Forelimb muscle (tissue), 1 donor: Measurements from ENCODE around the gene C5orf22. TPM values are rescaled to one million over a fixed set of nuclear protein-coding genes. Genes with fewer than 3 reads are reported as not detected.
A peak's percentile ranks its signal among the peaks of the same experiment; 100 is the strongest.
"Not testable (repeated sequence)": the region's sequence is repeated elsewhere in the genome, so short reads cannot be mapped to it uniquely, and the experiment has no call there.

Source experiments
- DNase-seq: peaks from one replicate; pipeline ENCODE4 v3.0.0-alpha.2; 2013; ENCODE audit warnings: low read depth
- polyA plus RNA-seq: library from polyadenylated mRNA; unstranded; fragments of 120-200 nt; gene quantifications from one replicate; pipeline ENCODE4 v1.2.1, GENCODE V29; 2013; ENCODE audit not compliant: insufficient read length

The C5orf22 gene
- polyA plus RNA-seq: 18.4 TPM

GRCh38 chr5:31531888-31532547 is at the start of gene C5orf22, which contains the start of gene DROSHA:
TSS of gene C5orf22 (plus strand) at chr5:31532301. CDS start at chr5:31532393, 92 bp downstream.
TSS of gene DROSHA (minus strand) at chr5:31532093. CDS start at chr5:31529059, 3,034 bp downstream.
- DNase-seq: peak; percentile 89

- no peak for DNase-seq
Measured at GRCh38 chr5:31485376-31486207, 46.5 kb upstream of the C5orf22 start.

DNA sequence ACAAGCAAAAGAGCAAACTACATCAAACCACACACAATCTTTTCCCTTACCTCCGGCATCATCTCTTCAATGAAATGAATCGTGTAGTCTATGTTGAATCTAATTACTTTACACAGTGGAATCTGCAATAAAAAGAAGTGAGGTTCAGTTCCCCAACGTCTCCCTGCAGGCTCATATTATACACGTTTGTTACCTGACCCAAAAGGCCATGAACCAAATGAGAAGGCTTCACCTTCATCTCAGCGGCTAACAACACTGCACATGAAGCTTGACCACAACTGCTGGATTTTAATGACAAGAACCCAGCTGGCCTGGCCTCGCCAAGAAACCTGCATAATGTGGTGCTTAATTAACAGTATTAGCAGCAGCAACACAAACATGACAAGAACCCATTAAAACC is 45.7 kb upstream of the C5orf22 start:
- DNase-seq: no peak

DNA sequence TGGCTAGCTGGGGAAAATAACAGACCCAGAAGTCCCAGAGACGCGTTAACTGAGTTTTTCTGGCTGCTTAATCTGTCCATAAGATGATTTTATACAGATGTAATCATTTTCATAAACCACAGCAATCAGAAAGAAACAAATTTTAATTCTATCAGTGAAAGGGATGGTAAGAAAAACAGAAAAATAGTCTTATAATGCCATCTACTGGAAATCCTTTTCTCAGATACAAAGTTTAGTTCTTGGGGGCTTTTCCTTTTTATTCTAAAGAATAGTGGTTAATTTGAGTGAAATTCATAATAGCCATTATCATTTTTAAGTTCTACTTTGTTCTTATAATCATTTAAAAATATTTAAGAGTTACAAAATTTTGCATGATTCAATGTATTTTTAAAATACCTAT is 44.6 kb upstream of the C5orf22 start:
- DNase-seq: no peak

- no peak for DNase-seq
Measured at GRCh38 chr5:31492869-31493268, 39.2 kb upstream of the C5orf22 start.

- DNase-seq: no peak
Measured at GRCh38 chr5:31495336-31495735, 36.8 kb upstream of the C5orf22 start.

DNA sequence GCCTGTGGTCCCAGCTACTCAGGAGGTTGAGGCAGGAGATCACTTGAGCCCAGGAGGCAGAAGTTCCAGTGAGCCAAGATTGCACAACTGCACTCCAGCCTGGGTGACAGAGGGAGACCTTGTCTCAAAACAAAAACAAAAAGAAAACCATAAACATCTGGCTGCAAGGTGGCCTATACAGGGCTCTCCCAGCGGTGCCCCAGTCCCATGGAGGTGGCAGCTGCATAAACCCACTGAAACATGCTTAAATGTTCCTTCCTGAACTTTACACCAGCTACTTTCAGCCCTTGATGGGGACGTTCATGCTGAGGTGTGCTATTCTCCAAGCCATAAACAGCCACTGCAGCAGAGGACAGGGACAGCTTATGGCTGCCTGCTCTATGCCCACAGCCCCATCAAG is 35.8 kb upstream of the C5orf22 start:
- DNase-seq: no peak

DNA sequence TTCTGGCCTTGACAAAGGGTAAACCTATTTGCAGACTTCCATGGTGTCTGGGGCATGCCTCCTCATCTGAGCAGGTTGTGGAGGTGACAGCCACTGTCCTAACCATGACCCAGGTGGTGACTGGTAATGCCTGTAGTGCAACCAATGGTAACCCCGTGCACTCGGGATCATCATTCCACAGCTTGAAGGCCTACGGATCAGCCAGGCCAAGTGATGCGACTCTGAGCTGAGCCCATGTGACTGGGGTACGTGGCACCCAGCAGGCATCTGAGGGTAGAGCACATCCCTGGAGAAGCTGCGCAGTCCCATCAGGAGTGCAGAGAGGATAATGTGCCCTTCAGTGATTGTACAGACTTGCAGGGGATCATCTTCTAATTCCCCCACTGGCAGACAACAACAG is 35.2 kb upstream of the C5orf22 start:
- no peak for DNase-seq

GRCh38 chr5:31500256-31500655 is 31.8 kb upstream of the C5orf22 start:
- no peak for DNase-seq

DNA sequence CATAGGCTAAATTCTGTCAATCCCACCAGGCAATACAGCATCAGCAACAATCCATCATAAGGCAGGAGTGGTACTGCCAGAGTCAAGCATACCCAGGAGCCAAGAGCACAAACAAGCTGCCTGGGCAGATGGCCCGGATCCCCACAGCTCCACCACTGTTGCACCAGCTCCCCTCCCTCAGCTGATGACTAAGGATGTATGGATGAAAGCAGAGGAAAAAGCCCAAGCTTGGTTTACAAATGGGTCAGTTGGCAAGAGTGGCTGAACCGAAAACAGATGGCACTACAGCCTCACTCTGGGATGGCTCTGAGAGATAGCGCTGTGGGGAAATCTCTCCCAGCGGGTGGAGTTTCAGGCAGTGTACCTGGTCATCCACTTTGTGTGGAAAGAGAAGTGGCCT is 29.6 kb upstream of the C5orf22 start:
- DNase-seq: no peak

DNA sequence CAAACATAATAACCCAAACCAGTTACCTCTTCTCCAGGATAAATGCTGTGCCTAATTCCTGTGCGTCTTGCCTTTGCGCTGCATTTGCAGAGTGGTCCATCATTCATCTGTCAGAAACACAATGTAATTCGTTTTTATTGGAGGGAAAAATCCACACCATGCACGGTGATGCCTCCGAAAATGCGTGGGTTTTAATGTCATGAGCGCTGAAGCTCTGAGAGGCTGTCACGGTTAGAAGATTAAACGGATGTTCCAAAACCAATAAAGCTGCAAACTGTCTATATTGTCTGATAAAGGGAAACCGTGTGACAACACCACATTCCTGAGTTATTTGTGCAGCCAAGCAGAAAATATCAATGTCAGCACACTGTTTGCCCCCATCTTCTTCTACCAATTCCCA is 27.6 kb upstream of the C5orf22 start:
- no peak for DNase-seq

- DNase-seq: no peak
Measured at GRCh38 chr5:31511305-31511704, 20.8 kb upstream of the C5orf22 start.

GRCh38 chr5:31516802-31517201 is 15.3 kb upstream of the C5orf22 start:
- no peak for DNase-seq

GRCh38 chr5:31523041-31523440 is 9.1 kb upstream of the C5orf22 start:
- no peak for DNase-seq

DNA sequence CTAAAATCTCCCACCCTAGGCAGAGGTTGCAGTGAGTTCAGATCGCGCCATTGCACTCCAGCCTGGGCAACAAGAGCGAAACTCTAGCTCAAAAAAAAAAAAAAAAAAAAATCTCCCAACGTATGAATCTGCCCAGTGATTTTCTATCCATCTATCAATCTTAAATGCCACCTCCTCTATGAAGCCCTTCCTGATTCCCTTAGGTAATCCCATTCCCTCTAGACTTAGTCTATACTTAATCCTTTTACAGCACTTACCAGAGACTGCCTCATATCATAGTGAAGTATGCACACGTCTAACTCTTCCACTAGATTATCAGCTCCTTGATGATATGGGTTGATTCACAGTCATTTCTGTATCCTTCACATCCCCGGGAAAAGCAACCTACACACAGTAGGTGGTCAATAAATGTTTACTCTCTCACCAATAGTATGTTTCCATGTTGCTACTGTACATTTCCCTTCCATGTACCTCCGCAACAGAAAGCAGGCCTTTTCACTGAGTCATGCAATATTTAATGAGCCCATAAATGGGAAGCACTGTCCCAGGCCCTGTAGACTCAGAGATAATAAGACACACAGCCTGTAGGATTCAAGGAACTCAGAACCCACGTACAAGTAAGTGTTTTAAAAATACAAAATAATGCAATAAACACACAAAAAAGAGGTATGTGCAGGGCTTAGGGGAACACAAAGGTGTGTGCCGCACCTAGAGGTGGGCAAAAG is 1.4 kb upstream of the C5orf22 start:
- no peak for DNase-seq

DNA sequence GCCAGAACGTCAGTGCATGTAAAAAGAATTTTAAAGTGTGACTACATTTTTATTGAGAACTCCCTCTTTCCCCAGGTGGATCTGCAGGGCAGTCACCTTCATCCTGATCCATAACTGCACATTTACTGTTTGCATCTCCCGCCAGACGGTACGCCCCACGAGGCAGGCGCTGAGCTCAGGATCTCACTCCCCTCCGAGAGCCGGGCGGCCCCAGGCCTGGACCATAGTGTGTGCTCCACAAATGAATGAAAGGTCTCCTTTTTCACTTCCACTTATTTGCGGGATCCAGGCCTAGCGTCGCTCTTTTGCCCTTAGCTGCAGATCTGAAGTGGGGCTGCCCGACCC is 586 bp upstream of the C5orf22 start:
- DNase-seq: no peak

DNA sequence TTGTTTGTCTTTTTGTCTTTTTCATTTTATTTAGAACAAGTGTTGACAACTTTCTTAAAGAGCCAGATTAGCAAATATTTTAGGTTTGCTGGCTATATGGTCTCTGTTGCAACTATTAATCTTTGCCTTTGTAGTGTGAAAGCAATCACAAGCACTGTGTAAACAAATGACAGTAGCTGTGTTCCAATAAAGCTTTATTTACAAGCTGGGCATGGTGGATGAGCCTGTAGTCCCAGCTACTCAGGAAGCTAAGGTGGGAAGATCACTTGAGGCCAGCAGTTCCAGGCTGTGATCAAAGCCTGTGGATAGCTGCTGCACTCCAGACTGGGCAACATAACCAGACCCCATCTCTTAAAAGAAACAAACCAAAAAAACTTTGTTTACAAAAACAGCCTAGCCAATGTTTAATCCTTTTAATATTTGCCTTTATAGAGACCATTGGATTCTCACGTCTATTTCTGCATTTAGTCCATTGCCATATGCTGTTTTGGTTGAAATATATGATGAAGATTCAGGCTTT is 2.5 kb downstream of the C5orf22 start:
- DNase-seq: no peak

- no peak for DNase-seq
Measured at GRCh38 chr5:31536873-31537272, 4.8 kb downstream of the C5orf22 start.

GRCh38 chr5:31537349-31537748 is 5.2 kb downstream of the C5orf22 start:
- no peak for DNase-seq

DNA sequence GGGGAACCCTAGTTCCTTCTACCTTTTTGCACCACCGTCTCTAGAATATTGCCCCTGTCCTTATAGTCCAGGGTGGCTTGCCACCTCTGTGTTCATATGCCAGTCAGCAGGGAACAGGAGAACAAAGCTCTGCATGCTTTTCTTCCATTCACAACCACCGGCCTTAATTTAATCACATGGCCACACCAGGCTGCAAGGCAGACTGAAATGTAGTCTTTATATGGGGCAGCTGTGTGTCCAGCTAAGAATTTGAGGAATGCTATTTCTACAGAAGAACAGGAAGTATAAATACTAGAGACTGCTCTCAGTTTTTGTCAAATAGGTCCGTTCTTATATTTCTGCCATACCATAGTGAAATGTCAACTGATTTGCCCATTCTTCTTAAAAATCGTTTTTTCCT is 5.8 kb downstream of the C5orf22 start:
- DNase-seq: no peak

DNA sequence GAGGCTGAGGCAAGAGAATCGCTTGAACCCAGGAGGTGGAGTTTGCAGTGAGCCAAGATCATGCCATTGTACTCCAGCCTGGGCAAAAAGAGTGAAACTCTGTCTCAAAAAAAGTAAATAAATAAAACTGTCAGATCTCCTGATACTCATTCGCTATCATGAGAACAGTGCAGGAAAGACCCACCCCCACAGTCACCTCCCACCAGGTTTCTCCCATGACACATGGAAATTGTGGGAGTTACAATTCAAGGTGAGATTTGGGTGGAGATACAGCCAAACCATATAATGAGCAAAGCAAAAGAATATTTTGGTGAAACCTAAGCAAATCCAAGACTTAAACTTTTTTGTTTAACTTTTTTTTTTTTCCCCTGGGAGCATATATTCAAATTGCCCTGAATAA is 17.0 kb downstream of the C5orf22 start:
- DNase-seq: not testable (repeated sequence)

DNA sequence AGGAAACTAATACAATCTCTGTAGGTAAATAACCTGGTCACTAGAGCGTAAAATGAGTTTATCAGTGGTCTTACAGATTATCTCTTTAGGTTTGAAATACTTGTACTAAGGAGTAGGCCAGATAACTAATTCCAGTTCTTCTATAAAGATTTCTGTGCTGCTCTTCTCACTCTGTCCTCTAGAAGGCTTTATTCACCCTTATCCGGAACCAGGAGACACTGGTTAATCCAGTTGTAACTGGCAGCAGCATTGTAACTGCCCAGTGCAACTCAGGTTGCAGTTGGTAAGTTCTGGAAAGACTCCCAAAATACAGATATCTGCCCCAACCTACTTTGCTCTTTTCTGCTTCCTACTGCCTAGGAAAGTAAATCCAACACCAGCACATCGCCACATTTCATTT is 19.8 kb downstream of the C5orf22 start:
- DNase-seq: no peak
